ENCODE measurements around the gene PRKCH.

Gene PRKCH

GRCh38 chr14:61577506-61577931 is 256.1 kb downstream of the PRKCH start:
- Histone ChIP-seq H2BK5ac (ENCODE audit: low read length) (no peak overlapping the region), H4K91ac (ENCODE audit: low read depth, low read length, poor library complexity) (no peak overlapping the region), H3K4me3 (ENCODE audit: low read length in 2 of 2) (no peak overlapping the region), H3K4ac (ENCODE audit: low read length) (no peak overlapping the region), H4K8ac (ENCODE audit: low read depth, low read length) (no peak overlapping the region), H3K27me3 (ENCODE audit: control insufficient read depth in 3 of 3, insufficient read depth in 3 of 3, low read depth in 1 of 3, low read length in 3 of 3) (peaks cover 0 to 16% (median 0%) of the 10 kb centered on the region in 3 experiments), H3K9ac (ENCODE audit: low read depth, low read length, poor library complexity) (no peak overlapping the region), H3K79me1 (ENCODE audit: low read depth, low read length) (no peaks in the 10 kb centered on the region), H3K9me3 (replicated peaks in 1 of 2; ENCODE audit: control insufficient read depth in 2 of 2, insufficient read depth in 1 of 2, low read depth in 1 of 2, low read length in 2 of 2) (no peaks in the 10 kb centered on the region), H3K14ac (ENCODE audit: low read length) (no peak overlapping the region), H3K4me1 (ENCODE audit: control insufficient read depth in 2 of 2, insufficient read depth in 1 of 2, low read depth in 1 of 2, low read length in 2 of 2) (peaks cover 0 to 12% of the 10 kb centered on the region in 2 donors), H2BK15ac (ENCODE audit: low read length) (no peak overlapping the region), H3K23ac (ENCODE audit: low read depth, low read length, poor library complexity) (no peak overlapping the region), H3K27ac (replicated peaks; ENCODE audit: low read length) (no peak overlapping the region), H2BK12ac (ENCODE audit: low read length) (no peak overlapping the region), H3K18ac (ENCODE audit: low read length) (no peak overlapping the region), H3K36me3 (replicated peaks in 1 of 2; ENCODE audit: control insufficient read depth in 2 of 2, insufficient read depth in 2 of 2, low read length in 2 of 2) (no peaks in the 10 kb centered on the region), H2BK120ac (ENCODE audit: low read depth, low read length) (no peak overlapping the region), H2AK5ac (ENCODE audit: low read depth, low read length) (no peak overlapping the region), H2AFZ (ENCODE audit: low read length) (no peak overlapping the region), H3K4me2 (ENCODE audit: insufficient read depth, low read length, poor library complexity, severe bottlenecking) (no peak overlapping the region)
- DNase-seq (ENCODE audit: low spot score) = no peak
- WGBS, 2 donors (ENCODE audit: extremely low coverage in 2 of 2, insufficient read length in 2 of 2, insufficient replicate concordance in 1 of 2) = no CpG with 5 or more reads among the region's 2 CpGs

- no CpG with 5 or more reads among the region's 2 CpGs for whole genome bisulfite sequencing, 2 donors (ENCODE audit: extremely low coverage in 2 of 2, insufficient read length in 2 of 2, insufficient replicate concordance in 1 of 2)
These were observed 257.4 kb downstream of the PRKCH start for GRCh38 chr14:61578745-61579144.

GRCh38 chr14:61581340-61581739 is 260.0 kb downstream of the PRKCH start:
- H3K79me1 ChIP-seq (ENCODE audit: low read depth, low read length) = no peaks in the 10 kb centered on the region
- H3K4me2 ChIP-seq (ENCODE audit: insufficient read depth, low read length, poor library complexity, severe bottlenecking) = no peak overlapping the region
- H2BK12ac ChIP-seq (ENCODE audit: low read length) = no peak overlapping the region
- no peak overlapping the region for H2BK15ac ChIP-seq (ENCODE audit: low read length)
- no peaks in the 10 kb centered on the region for H3K9me3 ChIP-seq (replicated peaks in 1 of 2; ENCODE audit: control insufficient read depth in 2 of 2, insufficient read depth in 1 of 2, low read depth in 1 of 2, low read length in 2 of 2)
- H3K18ac ChIP-seq (ENCODE audit: low read length) = no peak overlapping the region
- DNase-seq (ENCODE audit: low spot score) = no peak
- H3K23ac ChIP-seq (ENCODE audit: low read depth, low read length, poor library complexity) = no peak overlapping the region
- H3K4me1 ChIP-seq (ENCODE audit: control insufficient read depth in 2 of 2, insufficient read depth in 1 of 2, low read depth in 1 of 2, low read length in 2 of 2) = peaks cover 0 to 2% of the 10 kb centered on the region in 2 donors
- no peak overlapping the region for H2BK120ac ChIP-seq (ENCODE audit: low read depth, low read length)
- no peaks in the 10 kb centered on the region for H3K27me3 ChIP-seq (ENCODE audit: control insufficient read depth in 3 of 3, insufficient read depth in 3 of 3, low read depth in 1 of 3, low read length in 3 of 3)
- no peak overlapping the region for H3K27ac ChIP-seq (replicated peaks; ENCODE audit: low read length)
- H2AK5ac ChIP-seq (ENCODE audit: low read depth, low read length) = no peak overlapping the region
- no CpG with 5 or more reads among the region's 1 CpG for WGBS, 2 donors (ENCODE audit: extremely low coverage in 2 of 2, insufficient read length in 2 of 2, insufficient replicate concordance in 1 of 2)
- no peak overlapping the region for H2BK5ac ChIP-seq (ENCODE audit: low read length)
- H4K8ac ChIP-seq (ENCODE audit: low read depth, low read length) = no peak overlapping the region
- H3K4ac ChIP-seq (ENCODE audit: low read length) = no peak overlapping the region
- H4K91ac ChIP-seq (ENCODE audit: low read depth, low read length, poor library complexity) = no peak overlapping the region
- no peaks in the 10 kb centered on the region for H3K36me3 ChIP-seq (replicated peaks in 1 of 2; ENCODE audit: control insufficient read depth in 2 of 2, insufficient read depth in 2 of 2, low read length in 2 of 2)
- H3K4me3 ChIP-seq (ENCODE audit: low read length in 2 of 2) = no peak overlapping the region
- no peak overlapping the region for H2AFZ ChIP-seq (ENCODE audit: low read length)
- H3K14ac ChIP-seq (ENCODE audit: low read length) = no peak overlapping the region
- no peak overlapping the region for H3K9ac ChIP-seq (ENCODE audit: low read depth, low read length, poor library complexity)

More at GRCh38 chr14:61578745-61579144, 257.4 kb downstream of the PRKCH start:
- Histone ChIP-seq H4K91ac (ENCODE audit: low read depth, low read length, poor library complexity) (no peak overlapping the region), H3K14ac (ENCODE audit: low read length) (no peak overlapping the region), H3K36me3 (replicated peaks in 1 of 2; ENCODE audit: control insufficient read depth in 2 of 2, insufficient read depth in 2 of 2, low read length in 2 of 2) (no peaks in the 10 kb centered on the region), H2AK5ac (ENCODE audit: low read depth, low read length) (no peak overlapping the region), H3K4ac (ENCODE audit: low read length) (no peak overlapping the region), H3K9me3 (replicated peaks in 1 of 2; ENCODE audit: control insufficient read depth in 2 of 2, insufficient read depth in 1 of 2, low read depth in 1 of 2, low read length in 2 of 2) (no peaks in the 10 kb centered on the region), H2BK120ac (ENCODE audit: low read depth, low read length) (no peak overlapping the region), H2BK12ac (ENCODE audit: low read length) (no peak overlapping the region), H3K4me2 (ENCODE audit: insufficient read depth, low read length, poor library complexity, severe bottlenecking) (no peak overlapping the region), H2AFZ (ENCODE audit: low read length) (no peak overlapping the region), H3K27ac (replicated peaks; ENCODE audit: low read length) (no peak overlapping the region), H3K4me3 (ENCODE audit: low read length in 2 of 2) (no peak overlapping the region), H2BK15ac (ENCODE audit: low read length) (no peak overlapping the region), H3K18ac (ENCODE audit: low read length) (no peak overlapping the region), H3K9ac (ENCODE audit: low read depth, low read length, poor library complexity) (no peak overlapping the region), H3K79me1 (ENCODE audit: low read depth, low read length) (no peaks in the 10 kb centered on the region), H2BK5ac (ENCODE audit: low read length) (no peak overlapping the region), H3K4me1 (ENCODE audit: control insufficient read depth in 2 of 2, insufficient read depth in 1 of 2, low read depth in 1 of 2, low read length in 2 of 2) (peaks cover 0 to 12% of the 10 kb centered on the region in 2 donors), H3K23ac (ENCODE audit: low read depth, low read length, poor library complexity) (no peak overlapping the region), H4K8ac (ENCODE audit: low read depth, low read length) (no peak overlapping the region), H3K27me3 (ENCODE audit: control insufficient read depth in 3 of 3, insufficient read depth in 3 of 3, low read depth in 1 of 3, low read length in 3 of 3) (peaks cover 0 to 11% (median 0%) of the 10 kb centered on the region in 3 experiments)
- DNase-seq (ENCODE audit: low spot score) = no peak

- Histone ChIP-seq H3K14ac (ENCODE audit: low read length) (no peak overlapping the region), H3K4me2 (ENCODE audit: insufficient read depth, low read length, poor library complexity, severe bottlenecking) (no peak overlapping the region), H3K9me3 (replicated peaks in 1 of 2; ENCODE audit: control insufficient read depth in 2 of 2, insufficient read depth in 1 of 2, low read depth in 1 of 2, low read length in 2 of 2) (no peaks in the 10 kb centered on the region), H2BK12ac (ENCODE audit: low read length) (no peak overlapping the region), H3K4me1 (ENCODE audit: control insufficient read depth in 2 of 2, insufficient read depth in 1 of 2, low read depth in 1 of 2, low read length in 2 of 2) (peaks cover 0 to 2% of the 10 kb centered on the region in 2 donors), H3K27me3 (ENCODE audit: control insufficient read depth in 3 of 3, insufficient read depth in 3 of 3, low read depth in 1 of 3, low read length in 3 of 3) (no peaks in the 10 kb centered on the region), H3K27ac (replicated peaks; ENCODE audit: low read length) (no peak overlapping the region), H2BK5ac (ENCODE audit: low read length) (no peak overlapping the region), H2AK5ac (ENCODE audit: low read depth, low read length) (no peak overlapping the region), H2AFZ (ENCODE audit: low read length) (no peak overlapping the region), H4K91ac (ENCODE audit: low read depth, low read length, poor library complexity) (no peak overlapping the region), H3K4ac (ENCODE audit: low read length) (no peak overlapping the region), H3K9ac (ENCODE audit: low read depth, low read length, poor library complexity) (no peak overlapping the region), H3K79me1 (ENCODE audit: low read depth, low read length) (no peaks in the 10 kb centered on the region), H4K8ac (ENCODE audit: low read depth, low read length) (no peak overlapping the region), H3K23ac (ENCODE audit: low read depth, low read length, poor library complexity) (no peak overlapping the region), H3K18ac (ENCODE audit: low read length) (no peak overlapping the region), H3K4me3 (ENCODE audit: low read length in 2 of 2) (no peak overlapping the region), H2BK15ac (ENCODE audit: low read length) (no peak overlapping the region), H2BK120ac (ENCODE audit: low read depth, low read length) (no peak overlapping the region), H3K36me3 (replicated peaks in 1 of 2; ENCODE audit: control insufficient read depth in 2 of 2, insufficient read depth in 2 of 2, low read length in 2 of 2) (no peaks in the 10 kb centered on the region)
- 100% methylated on average over 1 of the region's 3 CpGs; no CpG with 5 or more reads in 1 of the 2 donors for WGBS, 2 donors (ENCODE audit: extremely low coverage in 2 of 2, insufficient read length in 2 of 2, insufficient replicate concordance in 1 of 2)
- no peak for DNase-seq (ENCODE audit: low spot score)
These were observed 260.7 kb downstream of the PRKCH start for GRCh38 chr14:61581955-61582615.

Data from neuronal stem cell (in vitro differentiated cells).